ENCODE results near the gene CHN2.

DNA sequence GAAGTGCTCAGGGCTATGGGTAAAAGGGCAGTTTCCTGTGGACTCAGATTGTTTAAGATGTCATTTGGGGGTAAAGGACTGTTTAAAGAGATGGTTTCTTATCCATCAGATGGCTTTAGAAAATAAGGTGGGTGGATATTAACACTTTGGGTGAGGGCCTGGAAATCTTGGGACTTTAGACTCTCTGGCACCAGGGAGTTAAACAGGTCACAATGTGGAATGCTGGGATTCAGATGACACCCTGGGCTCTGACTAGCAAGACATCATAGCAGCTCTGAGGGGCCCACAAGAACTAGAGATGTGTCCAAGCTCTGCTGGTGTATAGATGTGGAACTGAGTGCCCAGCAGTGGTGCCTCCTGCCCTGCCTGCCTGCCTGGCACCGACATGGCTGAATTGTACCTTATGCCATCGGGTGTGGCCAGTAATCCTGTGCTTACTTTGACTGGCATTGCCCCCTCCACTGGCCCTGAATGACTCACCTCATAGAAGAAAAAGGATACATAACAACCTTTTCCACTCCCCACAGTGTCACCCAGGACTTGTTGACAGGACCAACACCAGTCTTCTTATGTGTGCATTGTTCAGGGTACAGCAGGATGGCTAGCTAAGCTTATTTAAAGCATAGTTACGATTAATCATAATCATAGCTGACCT, 269.1 kb downstream of the CHN2 start:
- TF ChIP-seq, protein P1, sequence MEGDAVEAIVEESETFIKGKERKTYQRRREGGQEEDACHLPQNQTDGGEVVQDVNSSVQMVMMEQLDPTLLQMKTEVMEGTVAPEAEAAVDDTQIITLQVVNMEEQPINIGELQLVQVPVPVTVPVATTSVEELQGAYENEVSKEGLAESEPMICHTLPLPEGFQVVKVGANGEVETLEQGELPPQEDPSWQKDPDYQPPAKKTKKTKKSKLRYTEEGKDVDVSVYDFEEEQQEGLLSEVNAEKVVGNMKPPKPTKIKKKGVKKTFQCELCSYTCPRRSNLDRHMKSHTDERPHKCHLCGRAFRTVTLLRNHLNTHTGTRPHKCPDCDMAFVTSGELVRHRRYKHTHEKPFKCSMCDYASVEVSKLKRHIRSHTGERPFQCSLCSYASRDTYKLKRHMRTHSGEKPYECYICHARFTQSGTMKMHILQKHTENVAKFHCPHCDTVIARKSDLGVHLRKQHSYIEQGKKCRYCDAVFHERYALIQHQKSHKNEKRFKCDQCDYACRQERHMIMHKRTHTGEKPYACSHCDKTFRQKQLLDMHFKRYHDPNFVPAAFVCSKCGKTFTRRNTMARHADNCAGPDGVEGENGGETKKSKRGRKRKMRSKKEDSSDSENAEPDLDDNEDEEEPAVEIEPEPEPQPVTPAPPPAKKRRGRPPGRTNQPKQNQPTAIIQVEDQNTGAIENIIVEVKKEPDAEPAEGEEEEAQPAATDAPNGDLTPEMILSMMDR (IDR thresholded peaks at IDR 0.05), result no peak
- no peak for TF ChIP-seq ZFX (IDR thresholded peaks at IDR 0.05; ENCODE audit: borderline replicate concordance)

All from 22Rv1 (cell line).